Measurements from ENCODE around the gene SLC45A1.

SLC45A1 gene

GRCh38 chr1:8338526-8339202 is 20.8 kb downstream of the SLC45A1 start:
- DNase-seq: no peak

- no peak for DNase-seq
These were observed 21.3 kb downstream of the SLC45A1 start for GRCh38 chr1:8339203-8339600.

- DNase-seq: no peak
These were observed 22.5 kb downstream of the SLC45A1 start for GRCh38 chr1:8340448-8340847.

GRCh38 chr1:8342325-8342724 is 24.4 kb downstream of the SLC45A1 start:
- DNase-seq: no peak

- no peak for DNase-seq
These were observed 25.1 kb downstream of the SLC45A1 start for GRCh38 chr1:8343044-8343443.

- DNase-seq: no peak
These were observed 25.6 kb downstream of the SLC45A1 start for GRCh38 chr1:8343464-8344001.

GRCh38 chr1:8344893-8345507 is 27.1 kb downstream of the SLC45A1 start:
- no peak for DNase-seq

GRCh38 chr1:8345621-8346415 is 27.9 kb downstream of the SLC45A1 start:
- no peak for DNase-seq

- no peak for DNase-seq
These were observed 29.7 kb downstream of the SLC45A1 start for GRCh38 chr1:8347635-8348034.

- no peak for DNase-seq
These were observed 30.3 kb downstream of the SLC45A1 start for GRCh38 chr1:8348047-8348776.

GRCh38 chr1:8348777-8349472 is 31.0 kb downstream of the SLC45A1 start:
- peak; percentile 74 for DNase-seq

GRCh38 chr1:8349473-8349865 is 31.6 kb downstream of the SLC45A1 start:
- DNase-seq: no peak

- no peak for DNase-seq
These were observed 32.0 kb downstream of the SLC45A1 start for GRCh38 chr1:8349961-8350360.

- no peak for DNase-seq
These were observed 33.2 kb downstream of the SLC45A1 start for GRCh38 chr1:8350914-8351684.

GRCh38 chr1:8351693-8352470 is 34.0 kb downstream of the SLC45A1 start:
- peak; percentile 12 for DNase-seq

- no peak for DNase-seq
These were observed 34.5 kb downstream of the SLC45A1 start for GRCh38 chr1:8352471-8352845.

GRCh38 chr1:8352886-8353785 is 35.2 kb downstream of the SLC45A1 start:
- no peak for DNase-seq

GRCh38 chr1:8354038-8354437 is 36.1 kb downstream of the SLC45A1 start:
- DNase-seq: no peak

GRCh38 chr1:8355439-8356255 is 37.7 kb downstream of the SLC45A1 start:
- DNase-seq: no peak

All from CD4-positive, alpha-beta T cell treated with Interleukin-12 subunit alpha and Interleukin-12 subunit beta, for 1 hour (primary cell).